Stimulated activated CD8-positive, alpha-beta memory T cell treated with anti-CD3 and anti-CD28 coated beads, Interleukin-7, amount 100 ng/mL, for 24 hours (primary cell): Measurements from ENCODE around the gene TOX4.
"Not testable (repeated sequence)": the region's sequence is repeated elsewhere in the genome, so short reads cannot be mapped to it uniquely, and the experiment has no call there.

Source experiments
- DNase-seq: peaks from one replicate; pipeline ENCODE4 v3.0.0-alpha.2; 2020; ENCODE audit warnings: low read depth

The TOX4 gene

GRCh38 chr14:21535545-21536417 lies 58.8 kb downstream of the TOX4 start:
- DNase-seq: no peak

GRCh38 chr14:21536418-21537089 lies 59.6 kb downstream of the TOX4 start:
- DNase-seq: no peak

- DNase-seq: no peak
These were observed 60.1 kb downstream of the TOX4 start for GRCh38 chr14:21537090-21537424.

DNA sequence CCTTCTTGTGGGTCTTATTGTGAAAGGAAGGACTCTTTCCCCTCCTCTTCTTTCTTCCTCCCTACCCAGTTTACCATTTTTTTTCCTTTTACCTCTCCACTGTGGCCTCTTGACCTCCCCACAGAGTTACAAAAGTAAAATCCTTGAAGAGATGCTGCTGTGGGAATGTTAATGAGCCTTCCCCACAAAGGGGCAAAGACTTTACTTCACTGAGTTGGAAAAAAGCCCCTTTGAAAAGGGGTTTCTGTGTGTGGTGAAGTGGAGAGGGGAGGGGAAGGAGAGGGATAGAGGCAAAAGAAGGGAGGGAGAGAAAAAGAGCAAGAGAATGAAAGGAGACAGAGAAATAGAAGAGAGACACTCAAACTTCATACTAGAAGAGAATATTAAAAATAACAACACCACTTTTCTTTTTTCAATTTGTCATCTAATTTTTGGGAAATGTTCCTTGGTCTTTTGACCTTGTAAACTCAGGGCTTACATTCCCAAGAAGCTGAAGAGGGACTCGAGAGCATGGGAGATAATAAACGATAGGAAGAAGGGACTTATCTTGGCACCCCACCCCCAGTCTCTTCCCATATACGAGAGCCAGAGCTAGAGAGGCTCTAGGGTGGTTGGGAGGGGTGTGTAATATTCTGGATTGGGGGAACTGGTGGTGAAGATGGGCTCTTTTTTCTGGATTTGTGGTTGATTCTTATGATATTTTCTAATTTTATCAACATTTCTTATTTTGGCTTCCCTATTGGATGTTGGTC lies 62.4 kb downstream of the TOX4 start:
- DNase-seq: no peak

DNA sequence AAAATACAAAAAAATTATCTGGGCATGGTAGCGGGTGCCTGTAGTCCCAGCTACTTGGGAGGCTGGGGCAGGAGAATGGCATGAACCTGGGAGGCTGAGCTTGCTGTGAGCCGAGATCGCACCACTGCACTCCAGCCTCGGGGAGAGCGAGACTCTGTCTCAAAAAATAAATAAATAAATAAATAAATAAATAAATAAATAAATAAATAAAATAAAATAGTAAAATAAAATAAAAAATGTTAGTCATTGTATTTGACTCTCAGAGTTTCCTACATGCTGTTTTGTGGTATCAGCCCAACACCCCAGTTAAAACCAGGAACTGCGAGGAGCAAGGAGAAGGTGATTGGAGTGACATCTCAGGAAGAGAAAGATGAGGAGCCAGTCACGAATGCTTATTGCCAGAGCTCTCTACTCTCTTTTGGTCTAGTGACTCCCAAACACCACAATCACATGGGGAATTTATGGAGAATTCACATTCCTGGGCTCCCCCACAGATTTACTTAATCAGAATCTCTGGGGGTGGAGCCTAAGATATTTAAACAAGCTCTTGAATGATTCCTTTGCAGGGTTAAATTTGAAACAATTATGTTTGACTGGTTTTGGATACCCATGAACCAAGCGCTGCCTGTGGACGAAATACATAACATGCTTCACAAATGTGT lies 64.5 kb downstream of the TOX4 start:
- no peak for DNase-seq

GRCh38 chr14:21543521-21543960 lies 66.5 kb downstream of the TOX4 start:
- DNase-seq: no peak

DNA sequence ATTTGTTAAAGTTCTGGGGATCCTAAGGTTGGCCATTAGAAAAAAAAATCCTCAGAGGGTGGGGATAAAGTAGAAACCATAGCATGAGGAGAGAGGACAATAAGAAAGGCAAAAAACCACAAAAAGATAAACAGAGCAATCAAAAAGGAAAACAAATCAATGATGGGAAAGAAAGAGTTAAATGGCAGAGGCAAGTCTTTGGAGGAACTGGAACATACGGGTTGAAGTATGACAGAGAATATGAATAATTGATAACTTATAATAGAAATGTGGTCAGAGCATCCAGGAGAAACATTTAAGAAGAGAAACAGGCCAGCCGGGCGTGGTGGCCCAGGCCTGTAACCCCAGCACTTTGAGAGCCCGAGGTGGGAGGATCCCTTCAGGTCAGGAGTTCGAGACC lies 67.0 kb downstream of the TOX4 start:
- DNase-seq: no peak

GRCh38 chr14:21544588-21544987 lies 67.6 kb downstream of the TOX4 start:
- DNase-seq: not testable (repeated sequence)
